HepG2 (cell line): Measurements from ENCODE around the gene EIF3B. TPM values are rescaled to one million over a fixed set of nuclear protein-coding genes. Genes with fewer than 3 reads are reported as not detected.

ENCODE experiments used
- ATF4 ChIP-seq, 2 experiments: fragments of 450-650 bp in 1 of 2; sonication (generic) in 1 of 2; formaldehyde crosslinking; IDR thresholded peaks; 2 replicates each; pipeline versions ENCODE4 v1.5.0 to v1.8.0; 2020 to 2022; ENCODE audit warnings: mild to moderate bottlenecking in 1 of 2, missing genetic modification reagents in 1 of 2
- CCAR2 ChIP-seq: fragments of 200-400 bp; formaldehyde crosslinking; optimal IDR thresholded peaks from 2 replicates; pipeline ENCODE3; 2018; ENCODE audit warnings: low read depth, mild to moderate bottlenecking, low read length, moderate library complexity
- DMAP1 ChIP-seq: IDR thresholded peaks from 2 replicates; pipeline ENCODE4 v1.6.1; 2016
- GLI4 ChIP-seq: sonication (generic); formaldehyde crosslinking; IDR thresholded peaks from 2 replicates; pipeline ENCODE4 v1.5.1; 2020; ENCODE audit warnings: missing genetic modification reagents, mild to moderate bottlenecking, moderate library complexity, borderline replicate concordance
- KDM1A ChIP-seq: IDR thresholded peaks from 2 replicates; pipeline ENCODE4 v1.6.1; 2016; ENCODE audit warnings: missing compliant biosample characterization
- KLF13 ChIP-seq: sonication (generic); formaldehyde crosslinking; IDR thresholded peaks from 2 replicates; pipeline ENCODE4 v1.4.0; 2020; ENCODE audit warnings: mild to moderate bottlenecking, missing genetic modification reagents
- RBAK ChIP-seq: sonication (generic); formaldehyde crosslinking; IDR thresholded peaks from 2 replicates; pipeline ENCODE4 v1.5.1; 2020; ENCODE audit warnings: mild to moderate bottlenecking, missing genetic modification reagents
- RBM39 ChIP-seq: fragments of 200-400 bp; formaldehyde crosslinking; IDR thresholded peaks from one replicate; pipeline ENCODE4 v1.6.1; 2018; ENCODE audit warnings: antibody characterized with exemption, mild to moderate bottlenecking, low read depth, low read length; ENCODE audit not compliant: poor library complexity, severe bottlenecking
- YEATS4 ChIP-seq: sonication (generic); formaldehyde crosslinking; IDR thresholded peaks from 2 replicates; pipeline ENCODE4 v1.4.0; 2020; ENCODE audit warnings: missing genetic modification reagents, borderline replicate concordance
- ZNF317 ChIP-seq: sonication (generic); formaldehyde crosslinking; IDR thresholded peaks from 2 replicates; pipeline ENCODE4 v1.5.0; 2020; ENCODE audit warnings: mild to moderate bottlenecking, missing genetic modification reagents
- ZNF619 ChIP-seq: sonication (generic); formaldehyde crosslinking; IDR thresholded peaks from 2 replicates; pipeline ENCODE4 v1.4.0; 2020; ENCODE audit warnings: mild to moderate bottlenecking, missing genetic modification reagents
- ZNF768 ChIP-seq: sonication (generic); formaldehyde crosslinking; IDR thresholded peaks from 2 replicates; pipeline ENCODE4 v1.4.0; 2020; ENCODE audit warnings: missing genetic modification reagents
- polyA plus RNA-seq, 8 experiments: library from polyadenylated mRNA; depleted of rRNA in 3 of 8; stranded (reverse) in 7 of 8; unstranded in 1 of 8; fragments of >200 nt; fragmentation: Illumina TruSeq in 4 of 8; extraction: Trizol in 4 of 8; gene quantifications; 2 replicates each; pipeline versions ENCODE4 v1.2.1 to v1.2.3, GENCODE V29; 2011 to 2016; ENCODE audit warnings: low read depth in 4 of 8, missing spikeins in 1 of 8, mixed read lengths in 1 of 8; ENCODE audit not compliant: insufficient read depth in 1 of 8
- total RNA-seq, 5 experiments: library from RNA; depleted of rRNA; stranded (reverse); fragments of >200 nt; fragmentation: Illumina TruSeq; extraction: Trizol; gene quantifications; 2 replicates each; pipeline ENCODE4 v1.2.3, GENCODE V29; 2016; ENCODE audit warnings: low read depth in 1 of 5
- TF ChIP-seq, protein P1 (sequence below): sonication (generic); formaldehyde crosslinking; IDR thresholded peaks from 2 replicates; pipeline ENCODE4 v1.8.0; 2022; ENCODE audit warnings: missing genetic modification reagents, mild to moderate bottlenecking, borderline replicate concordance
- TF ChIP-seq, protein P2 (sequence below), 2 experiments: fragments of 450-650 bp in 1 of 2; sonication (generic) in 1 of 2; formaldehyde crosslinking in 1 of 2; IDR thresholded peaks; 2 replicates each; pipeline versions ENCODE4 v1.6.1 to v1.8.0; 2016 to 2022; ENCODE audit warnings: antibody characterized with exemption in 1 of 2, mild to moderate bottlenecking in 1 of 2, missing genetic modification reagents in 1 of 2
- TF ChIP-seq, protein P3 (sequence below): sonication (generic); formaldehyde crosslinking; IDR thresholded peaks from 2 replicates; pipeline ENCODE4 v1.4.0; 2020; ENCODE audit warnings: mild to moderate bottlenecking, missing genetic modification reagents

Gene EIF3B
- total and polyA plus RNA-seq, 2 of the 13 experiments (the other 11 are each of a cell fraction or from before 2014, with no cell fraction given), result 92.2 to 241 TPM

DNA sequence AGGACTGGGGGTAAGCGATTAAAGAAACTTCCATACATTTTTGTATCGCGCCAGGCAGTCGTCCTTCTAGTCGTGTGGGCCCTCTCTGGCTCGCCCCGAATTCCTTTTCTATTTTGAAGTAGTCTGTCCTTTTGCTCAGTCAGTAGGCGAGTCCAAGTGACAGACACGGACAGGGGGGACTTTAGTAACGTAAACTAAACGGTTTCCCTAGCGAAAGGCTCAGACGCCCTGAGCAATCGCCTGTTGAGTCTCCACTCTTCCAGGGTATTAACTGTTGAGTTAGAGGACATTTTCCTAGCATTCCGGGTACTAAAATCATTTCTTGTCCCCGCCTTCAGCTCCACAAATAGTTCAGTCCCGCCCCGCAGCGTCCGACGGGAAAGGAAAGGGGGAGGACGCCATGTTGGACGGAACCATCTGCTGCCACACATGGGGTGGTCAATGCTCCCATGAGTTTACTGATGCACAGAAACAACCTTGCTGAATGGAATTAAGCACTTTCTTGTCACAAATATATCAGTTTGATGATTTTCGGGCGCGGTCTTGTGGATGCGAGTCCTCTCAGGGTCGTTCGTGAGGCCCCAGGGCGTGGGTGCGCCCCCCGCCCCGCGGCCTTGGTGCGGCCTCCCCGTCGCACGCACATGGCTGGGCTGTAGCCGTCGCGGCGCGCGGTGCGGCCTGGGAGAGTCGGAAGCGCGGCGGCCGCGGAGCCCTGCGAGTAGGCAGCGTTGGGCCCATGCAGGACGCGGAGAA lies at the start of gene EIF3B (continued):
- TF ChIP-seq, protein P1, sequence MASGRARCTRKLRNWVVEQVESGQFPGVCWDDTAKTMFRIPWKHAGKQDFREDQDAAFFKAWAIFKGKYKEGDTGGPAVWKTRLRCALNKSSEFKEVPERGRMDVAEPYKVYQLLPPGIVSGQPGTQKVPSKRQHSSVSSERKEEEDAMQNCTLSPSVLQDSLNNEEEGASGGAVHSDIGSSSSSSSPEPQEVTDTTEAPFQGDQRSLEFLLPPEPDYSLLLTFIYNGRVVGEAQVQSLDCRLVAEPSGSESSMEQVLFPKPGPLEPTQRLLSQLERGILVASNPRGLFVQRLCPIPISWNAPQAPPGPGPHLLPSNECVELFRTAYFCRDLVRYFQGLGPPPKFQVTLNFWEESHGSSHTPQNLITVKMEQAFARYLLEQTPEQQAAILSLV (CRISPR knock-in tag), result no peak
- TF ChIP-seq KDM1A (CRISPR knock-in tag), result no peak
- no peak for TF ChIP-seq ZNF317 (CRISPR knock-in tag)
- TF ChIP-seq ATF4 (CRISPR knock-in tag; IDR thresholded peaks at IDR 0.05), result no peak
- TF ChIP-seq GLI4 (CRISPR knock-in tag), result no peak; the same call in 1 of the 2 replicates
- peak; percentile 94 for TF ChIP-seq YEATS4 (CRISPR knock-in tag)
- TF ChIP-seq ZNF768, result peak; percentile 24; the same call in 1 of the 2 replicates
- no peak for TF ChIP-seq RBM39
- TF ChIP-seq DMAP1 (CRISPR knock-in tag), result peak; percentile 76
- no peak for TF ChIP-seq RBAK (CRISPR knock-in tag)
- no peak for TF ChIP-seq CCAR2
- TF ChIP-seq, protein P2, sequence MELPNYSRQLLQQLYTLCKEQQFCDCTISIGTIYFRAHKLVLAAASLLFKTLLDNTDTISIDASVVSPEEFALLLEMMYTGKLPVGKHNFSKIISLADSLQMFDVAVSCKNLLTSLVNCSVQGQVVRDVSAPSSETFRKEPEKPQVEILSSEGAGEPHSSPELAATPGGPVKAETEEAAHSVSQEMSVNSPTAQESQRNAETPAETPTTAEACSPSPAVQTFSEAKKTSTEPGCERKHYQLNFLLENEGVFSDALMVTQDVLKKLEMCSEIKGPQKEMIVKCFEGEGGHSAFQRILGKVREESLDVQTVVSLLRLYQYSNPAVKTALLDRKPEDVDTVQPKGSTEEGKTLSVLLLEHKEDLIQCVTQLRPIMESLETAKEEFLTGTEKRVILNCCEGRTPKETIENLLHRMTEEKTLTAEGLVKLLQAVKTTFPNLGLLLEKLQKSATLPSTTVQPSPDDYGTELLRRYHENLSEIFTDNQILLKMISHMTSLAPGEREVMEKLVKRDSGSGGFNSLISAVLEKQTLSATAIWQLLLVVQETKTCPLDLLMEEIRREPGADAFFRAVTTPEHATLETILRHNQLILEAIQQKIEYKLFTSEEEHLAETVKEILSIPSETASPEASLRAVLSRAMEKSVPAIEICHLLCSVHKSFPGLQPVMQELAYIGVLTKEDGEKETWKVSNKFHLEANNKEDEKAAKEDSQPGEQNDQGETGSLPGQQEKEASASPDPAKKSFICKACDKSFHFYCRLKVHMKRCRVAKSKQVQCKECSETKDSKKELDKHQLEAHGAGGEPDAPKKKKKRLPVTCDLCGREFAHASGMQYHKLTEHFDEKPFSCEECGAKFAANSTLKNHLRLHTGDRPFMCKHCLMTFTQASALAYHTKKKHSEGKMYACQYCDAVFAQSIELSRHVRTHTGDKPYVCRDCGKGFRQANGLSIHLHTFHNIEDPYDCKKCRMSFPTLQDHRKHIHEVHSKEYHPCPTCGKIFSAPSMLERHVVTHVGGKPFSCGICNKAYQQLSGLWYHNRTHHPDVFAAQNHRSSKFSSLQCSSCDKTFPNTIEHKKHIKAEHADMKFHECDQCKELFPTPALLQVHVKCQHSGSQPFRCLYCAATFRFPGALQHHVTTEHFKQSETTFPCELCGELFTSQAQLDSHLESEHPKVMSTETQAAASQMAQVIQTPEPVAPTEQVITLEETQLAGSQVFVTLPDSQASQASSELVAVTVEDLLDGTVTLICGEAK (IDR thresholded peaks at IDR 0.05), result no peak
- TF ChIP-seq, protein P2 (CRISPR knock-in tag; IDR thresholded peaks at IDR 0.05), result no peak; the same call in 1 of the 2 replicates
- TF ChIP-seq ZNF619 (CRISPR knock-in tag), result no peak
- TF ChIP-seq, protein P3, sequence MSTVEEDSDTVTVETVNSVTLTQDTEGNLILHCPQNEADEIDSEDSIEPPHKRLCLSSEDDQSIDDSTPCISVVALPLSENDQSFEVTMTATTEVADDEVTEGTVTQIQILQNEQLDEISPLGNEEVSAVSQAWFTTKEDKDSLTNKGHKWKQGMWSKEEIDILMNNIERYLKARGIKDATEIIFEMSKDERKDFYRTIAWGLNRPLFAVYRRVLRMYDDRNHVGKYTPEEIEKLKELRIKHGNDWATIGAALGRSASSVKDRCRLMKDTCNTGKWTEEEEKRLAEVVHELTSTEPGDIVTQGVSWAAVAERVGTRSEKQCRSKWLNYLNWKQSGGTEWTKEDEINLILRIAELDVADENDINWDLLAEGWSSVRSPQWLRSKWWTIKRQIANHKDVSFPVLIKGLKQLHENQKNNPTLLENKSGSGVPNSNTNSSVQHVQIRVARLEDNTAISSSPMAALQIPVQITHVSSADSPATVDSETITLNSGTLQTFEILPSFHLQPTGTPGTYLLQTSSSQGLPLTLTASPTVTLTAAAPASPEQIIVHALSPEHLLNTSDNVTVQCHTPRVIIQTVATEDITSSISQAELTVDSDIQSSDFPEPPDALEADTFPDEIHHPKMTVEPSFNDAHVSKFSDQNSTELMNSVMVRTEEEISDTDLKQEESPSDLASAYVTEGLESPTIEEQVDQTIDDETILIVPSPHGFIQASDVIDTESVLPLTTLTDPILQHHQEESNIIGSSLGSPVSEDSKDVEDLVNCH (CRISPR knock-in tag), result no peak; the same call in 1 of the 2 replicates
- TF ChIP-seq KLF13, result no peak
